HFF-Myc (cell line): ENCODE data around the gene IGF1R.

Source experiments
- DNase-seq: peaks from one replicate; pipeline ENCODE4 v3.0.0-alpha.2; 2011; ENCODE audit warnings: low read depth; ENCODE audit errors: extremely low read depth
- H3K4me3 ChIP-seq: replicated peaks from 2 replicates; pipeline ENCODE4 v1.5.1; 2011; ENCODE audit warnings: low read depth, mild to moderate bottlenecking, control low read depth, low read length
- CTCF ChIP-seq: IDR thresholded peaks from 2 replicates; pipeline ENCODE4 v1.5.1; 2012; ENCODE audit warnings: mild to moderate bottlenecking, low read depth, low read length, control low read depth; ENCODE audit errors: missing control alignments

Gene IGF1R

GRCh38 chr15:98812716-98813446 lies 164.5 kb downstream of the IGF1R start:
- H3K4me3 ChIP-seq: no peak overlapping the region
- DNase-seq: no peak
- no peak for TF ChIP-seq CTCF

GRCh38 chr15:98813951-98814350 lies 165.6 kb downstream of the IGF1R start:
- H3K4me3 ChIP-seq: no peak overlapping the region
- no peak for DNase-seq
- TF ChIP-seq CTCF: no peak

- no peak for DNase-seq
- TF ChIP-seq CTCF: no peak
- no peak overlapping the region for H3K4me3 ChIP-seq
Observed at GRCh38 chr15:98815207-98815606, 166.9 kb downstream of the IGF1R start.

- no peak overlapping the region for H3K4me3 ChIP-seq
- no peak for DNase-seq
- TF ChIP-seq CTCF: no peak
Observed at GRCh38 chr15:98817745-98818144, 169.4 kb downstream of the IGF1R start.

GRCh38 chr15:98823012-98823458 lies 174.7 kb downstream of the IGF1R start:
- DNase-seq: peak; percentile 74
- no peak overlapping the region for H3K4me3 ChIP-seq
- no peak for TF ChIP-seq CTCF

- TF ChIP-seq CTCF: no peak
- H3K4me3 ChIP-seq: no peak overlapping the region
- DNase-seq: no peak
Observed at GRCh38 chr15:98823616-98824015, 175.3 kb downstream of the IGF1R start.

GRCh38 chr15:98824595-98824994 lies 176.3 kb downstream of the IGF1R start:
- no peak overlapping the region for H3K4me3 ChIP-seq
- DNase-seq: no peak
- TF ChIP-seq CTCF: no peak
